Measurements from ENCODE around the gene BBS9. TPM values are rescaled to one million over a fixed set of nuclear protein-coding genes. Genes with fewer than 3 reads are reported as not detected.
A peak's percentile ranks its signal among the peaks of the same experiment; 100 is the strongest.

BBS9 gene
- total RNA-seq, 2 donors from 2014 or later = 16.6 to 17.8 TPM

- H3K36me3 Mint-ChIP-seq = peaks cover 5% of the 10 kb centered on the region
- ATAC-seq (no peak), DNase-seq (ENCODE audit: low spot score) (no peak)
- peaks cover 9 to 10% of the 10 kb centered on the region in 2 donors for H3K4me1 Mint-ChIP-seq (ENCODE audit: low read depth in 2 of 2)
- no peak overlapping the region for H3K4me3 Mint-ChIP-seq
- peaks cover 5% of the 10 kb centered on the region for H3K9me3 Mint-ChIP-seq
- H3K27ac Mint-ChIP-seq = no peak overlapping the region
- H3K27me3 Mint-ChIP-seq = no peaks in the 10 kb centered on the region
These were observed 451.9 kb downstream of the BBS9 start for GRCh38 chr7:33581236-33581635.

DNA sequence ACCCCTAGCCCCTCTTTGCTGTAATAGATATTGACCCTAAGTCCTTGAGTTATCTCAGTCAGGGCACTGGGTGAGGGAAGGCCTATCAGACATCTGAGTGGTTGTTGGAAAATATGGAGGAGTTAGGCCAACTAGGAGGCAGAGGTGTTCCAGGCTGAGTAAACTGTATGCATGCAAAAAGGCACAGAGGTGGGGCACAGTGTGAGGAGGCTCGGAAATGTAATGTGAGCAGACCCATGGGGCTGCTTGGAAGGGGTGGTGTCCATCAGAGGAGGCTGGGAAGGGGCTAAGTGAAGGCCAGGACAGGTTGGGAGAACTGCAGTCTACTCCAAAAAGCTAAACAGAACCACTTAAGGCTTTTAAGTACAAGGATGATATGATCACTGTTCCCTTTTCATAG is 452.7 kb downstream of the BBS9 start:
- peaks cover 9 to 10% of the 10 kb centered on the region in 2 donors for H3K4me1 Mint-ChIP-seq (ENCODE audit: low read depth in 2 of 2)
- peaks cover 4% of the 10 kb centered on the region for H3K9me3 Mint-ChIP-seq
- no peaks in the 10 kb centered on the region for H3K27me3 Mint-ChIP-seq
- H3K4me3 Mint-ChIP-seq = no peak overlapping the region
- H3K27ac Mint-ChIP-seq = peak overlapping the region in 1 of 2 donors; percentile 46
- ATAC-seq (no peak), DNase-seq (ENCODE audit: low spot score) (no peak)
- H3K36me3 Mint-ChIP-seq = peaks cover 2% of the 10 kb centered on the region

DNA sequence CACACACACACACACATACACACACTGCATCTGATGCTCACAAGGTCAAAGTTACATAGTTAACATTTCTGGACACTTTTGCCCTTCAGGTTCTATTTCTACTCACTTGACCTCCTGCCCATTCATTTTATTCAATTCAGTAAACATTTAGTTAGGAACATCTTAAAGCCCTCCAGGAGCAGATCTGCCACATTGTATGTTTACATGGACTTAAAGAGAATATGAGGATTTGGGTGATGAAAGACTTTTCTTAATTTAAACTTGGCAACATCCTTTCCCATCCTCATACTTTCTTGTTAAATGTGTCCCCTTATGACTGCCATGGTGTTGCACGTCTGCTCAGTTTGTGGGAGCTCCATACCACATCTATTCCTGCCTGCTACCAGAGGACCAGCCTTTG is 453.2 kb downstream of the BBS9 start:
- ATAC-seq = no peak
- Mint-ChIP-seq H3K27me3 (no peaks in the 10 kb centered on the region), H3K4me1 (ENCODE audit: low read depth in 2 of 2) (peaks cover 9 to 10% of the 10 kb centered on the region in 2 donors), H3K27ac (no peak overlapping the region), H3K4me3 (no peak overlapping the region), H3K36me3 (no peaks in the 10 kb centered on the region), H3K9me3 (peaks cover 3% of the 10 kb centered on the region)
- DNase-seq (ENCODE audit: low spot score) = no peak

DNA sequence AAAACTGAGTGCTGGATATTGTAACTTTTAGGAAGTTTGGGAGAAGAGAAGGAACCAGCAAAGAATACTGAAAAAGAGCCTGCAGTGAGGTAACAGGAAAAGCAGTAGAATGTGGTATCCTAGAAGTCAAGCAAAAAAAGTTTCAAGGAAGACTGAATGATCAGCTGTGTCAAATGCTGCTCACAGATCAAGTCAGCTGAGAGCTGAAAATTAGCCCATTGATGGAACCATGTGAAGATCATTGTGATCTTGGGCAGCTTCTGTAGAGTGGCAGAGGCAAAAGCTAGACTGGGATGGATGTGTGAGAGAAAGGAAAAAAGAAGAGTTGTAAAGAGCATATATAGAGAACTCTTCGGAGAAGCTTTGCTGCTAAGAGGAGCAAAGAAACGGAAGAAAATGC is 460.5 kb downstream of the BBS9 start:
- ATAC-seq (no peak), DNase-seq (ENCODE audit: low spot score) (no peak)
- H3K27ac Mint-ChIP-seq = no peak overlapping the region
- no peaks in the 10 kb centered on the region for H3K27me3 Mint-ChIP-seq
- H3K9me3 Mint-ChIP-seq = no peaks in the 10 kb centered on the region
- H3K36me3 Mint-ChIP-seq = no peaks in the 10 kb centered on the region
- H3K4me1 Mint-ChIP-seq (ENCODE audit: low read depth in 2 of 2) = peaks cover 11 to 13% of the 10 kb centered on the region in 2 donors
- no peak overlapping the region for H3K4me3 Mint-ChIP-seq

GRCh38 chr7:33590916-33591315 is 461.6 kb downstream of the BBS9 start:
- peaks cover 7% of the 10 kb centered on the region in 2 donors for H3K4me1 Mint-ChIP-seq (ENCODE audit: low read depth in 2 of 2)
- no peaks in the 10 kb centered on the region for H3K27me3 Mint-ChIP-seq
- no peak for DNase-seq (ENCODE audit: low spot score)
- no peak for ATAC-seq
- H3K4me3 Mint-ChIP-seq = no peak overlapping the region
- no peaks in the 10 kb centered on the region for H3K9me3 Mint-ChIP-seq
- no peak overlapping the region for H3K27ac Mint-ChIP-seq
- H3K36me3 Mint-ChIP-seq = no peaks in the 10 kb centered on the region

DNA sequence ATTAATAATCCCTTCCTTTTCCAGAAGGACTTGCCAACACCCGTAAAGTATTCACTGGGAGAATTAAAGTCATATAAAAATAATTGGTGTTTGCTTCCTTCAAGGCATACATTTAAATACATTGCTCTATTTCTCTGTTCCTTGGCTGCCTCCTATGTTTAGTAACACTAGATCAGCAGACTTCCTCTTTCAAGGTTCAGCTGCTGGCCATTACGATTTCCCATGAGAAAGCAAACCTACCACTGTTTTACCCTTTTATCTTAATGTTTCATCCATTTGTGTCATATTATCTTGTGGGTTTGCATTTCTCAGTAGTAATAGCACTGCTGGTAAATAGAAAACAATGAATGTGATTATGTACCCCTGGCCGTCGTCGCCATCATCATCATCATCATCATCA is 462.1 kb downstream of the BBS9 start:
- Mint-ChIP-seq H3K36me3 (no peaks in the 10 kb centered on the region), H3K4me1 (ENCODE audit: low read depth in 2 of 2) (peaks cover 6 to 7% of the 10 kb centered on the region in 2 donors), H3K9me3 (no peaks in the 10 kb centered on the region), H3K27me3 (no peaks in the 10 kb centered on the region), H3K4me3 (no peak overlapping the region), H3K27ac (no peak overlapping the region)
- ATAC-seq (no peak), DNase-seq (ENCODE audit: low spot score) (no peak)

DNA sequence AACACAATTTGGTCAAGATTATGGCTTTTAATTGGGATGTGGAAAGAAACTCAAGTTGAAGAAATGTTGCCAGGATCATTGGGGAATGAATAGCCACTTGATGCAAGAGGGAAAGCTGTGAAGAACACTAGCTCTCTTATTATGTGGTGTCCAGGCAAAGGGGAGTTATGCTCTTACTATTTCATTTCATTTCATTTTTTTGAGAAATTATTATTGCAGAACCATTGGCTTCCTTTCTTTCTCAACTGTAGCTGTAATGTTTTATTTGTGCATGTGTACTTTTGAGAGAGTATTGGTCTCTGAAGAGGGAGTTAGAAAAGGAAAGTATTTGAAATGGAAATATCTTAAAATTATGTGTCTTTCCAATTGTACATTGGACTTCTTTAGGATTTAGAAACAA is 463.4 kb downstream of the BBS9 start:
- Mint-ChIP-seq H3K27me3 (no peaks in the 10 kb centered on the region), H3K9me3 (no peaks in the 10 kb centered on the region), H3K4me3 (no peak overlapping the region), H3K36me3 (no peaks in the 10 kb centered on the region), H3K27ac (no peak overlapping the region), H3K4me1 (ENCODE audit: low read depth in 2 of 2) (peaks cover 6 to 7% of the 10 kb centered on the region in 2 donors)
- DNase-seq (ENCODE audit: low spot score) = no peak
- ATAC-seq = no peak

DNA sequence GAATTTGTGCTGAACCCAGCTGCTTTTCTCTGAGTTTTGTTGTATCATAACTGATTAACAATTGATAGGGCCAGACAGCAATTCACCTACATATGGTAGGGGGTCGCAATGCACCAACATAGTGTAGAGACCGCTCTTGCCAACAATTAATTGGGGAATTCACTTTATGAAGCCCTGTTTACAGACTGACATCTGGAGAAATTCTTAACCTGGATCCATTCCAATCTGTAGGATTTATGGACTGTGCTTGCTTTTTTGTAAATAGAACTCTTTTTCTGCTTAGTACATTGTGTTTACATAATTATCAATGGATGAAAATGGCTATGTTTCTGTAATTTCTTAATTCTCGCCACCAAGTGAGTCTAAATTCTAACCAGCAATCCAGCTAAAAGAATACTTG is 464.2 kb downstream of the BBS9 start:
- H3K27me3 Mint-ChIP-seq = no peaks in the 10 kb centered on the region
- DNase-seq (ENCODE audit: low spot score) (no peak), ATAC-seq (no peak)
- H3K27ac Mint-ChIP-seq = no peak overlapping the region
- no peaks in the 10 kb centered on the region for H3K36me3 Mint-ChIP-seq
- H3K9me3 Mint-ChIP-seq = no peaks in the 10 kb centered on the region
- H3K4me3 Mint-ChIP-seq = no peak overlapping the region
- peaks cover 6 to 7% of the 10 kb centered on the region in 2 donors for H3K4me1 Mint-ChIP-seq (ENCODE audit: low read depth in 2 of 2)

- H3K27me3 Mint-ChIP-seq = no peaks in the 10 kb centered on the region
These were observed 467.3 kb downstream of the BBS9 start for GRCh38 chr7:33596686-33597085.

DNA sequence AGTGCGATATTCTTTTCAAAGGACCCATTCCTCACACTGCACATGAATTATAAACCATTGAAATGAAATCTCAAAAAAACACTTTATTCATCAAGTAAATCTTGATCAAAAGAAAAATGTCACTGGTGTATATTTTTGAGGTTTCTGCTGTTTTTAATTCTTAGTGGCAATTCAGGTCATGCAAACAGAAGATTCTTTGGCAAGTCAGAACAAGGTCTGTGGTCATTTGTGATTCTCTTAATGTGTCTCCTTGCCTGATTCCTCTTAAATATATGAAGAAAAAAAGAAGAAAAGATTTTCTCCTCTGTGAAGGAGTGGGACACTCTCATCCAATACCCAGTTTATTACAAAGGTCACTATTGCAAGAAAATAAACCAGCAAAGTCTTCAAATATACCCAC is 467.8 kb downstream of the BBS9 start:
- no peak overlapping the region for H3K27ac Mint-ChIP-seq
- no peak overlapping the region for H3K4me3 Mint-ChIP-seq
- DNase-seq (ENCODE audit: low spot score) (no peak), ATAC-seq (no peak)
- no peaks in the 10 kb centered on the region for H3K36me3 Mint-ChIP-seq
- no peaks in the 10 kb centered on the region for H3K9me3 Mint-ChIP-seq
- no peaks in the 10 kb centered on the region for H3K27me3 Mint-ChIP-seq
- peaks cover 0 to 2% of the 10 kb centered on the region in 2 donors for H3K4me1 Mint-ChIP-seq (ENCODE audit: low read depth in 2 of 2)

More at GRCh38 chr7:33596686-33597085, 467.3 kb downstream of the BBS9 start:
- H3K4me3 Mint-ChIP-seq = no peak overlapping the region
- DNase-seq (ENCODE audit: low spot score) (no peak), ATAC-seq (no peak)
- H3K4me1 Mint-ChIP-seq (ENCODE audit: low read depth in 2 of 2) = peaks cover 3% of the 10 kb centered on the region in 2 donors
- H3K36me3 Mint-ChIP-seq = no peaks in the 10 kb centered on the region
- no peak overlapping the region for H3K27ac Mint-ChIP-seq
- no peaks in the 10 kb centered on the region for H3K9me3 Mint-ChIP-seq

GRCh38 chr7:33601101-33601500 is 471.7 kb downstream of the BBS9 start:
- DNase-seq (ENCODE audit: low spot score) = no peak
- Mint-ChIP-seq H3K36me3 (no peaks in the 10 kb centered on the region), H3K4me3 (no peak overlapping the region), H3K4me1 (ENCODE audit: low read depth in 2 of 2) (peaks cover 10 to 14% of the 10 kb centered on the region in 2 donors), H3K27ac (no peak overlapping the region), H3K27me3 (no peaks in the 10 kb centered on the region), H3K9me3 (no peaks in the 10 kb centered on the region)
- ATAC-seq = no peak

DNA sequence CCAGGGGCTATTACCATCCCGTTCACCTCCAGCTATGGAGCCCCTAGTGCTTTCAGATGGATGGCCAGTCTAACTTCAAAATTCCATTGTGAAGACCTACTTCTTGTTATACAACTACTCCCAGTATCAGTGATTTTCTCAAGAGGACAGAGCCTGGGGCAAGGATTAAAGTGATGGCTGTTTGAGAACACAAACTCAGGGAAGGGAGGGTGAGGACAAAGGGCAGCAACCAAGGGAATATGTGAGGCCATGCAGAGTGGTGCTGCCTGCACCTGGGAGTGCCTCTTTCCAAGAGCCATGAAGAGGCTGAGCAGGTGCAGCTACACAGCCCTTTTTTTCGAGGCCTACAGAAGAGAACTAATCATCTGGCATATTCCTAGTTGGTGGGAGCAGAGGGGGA is 472.5 kb downstream of the BBS9 start:
- Mint-ChIP-seq H3K4me1 (ENCODE audit: low read depth in 2 of 2) (peaks cover 10 to 14% of the 10 kb centered on the region in 2 donors), H3K9me3 (no peaks in the 10 kb centered on the region), H3K27me3 (no peaks in the 10 kb centered on the region), H3K27ac (peak overlapping the region in 1 of 2 donors; percentile 19), H3K36me3 (peaks cover 2% of the 10 kb centered on the region), H3K4me3 (no peak overlapping the region)
- no peak for DNase-seq (ENCODE audit: low spot score)
- no peak for ATAC-seq

- H3K9me3 Mint-ChIP-seq = peaks cover 3% of the 10 kb centered on the region
- peaks cover 10% of the 10 kb centered on the region for H3K36me3 Mint-ChIP-seq
- no peaks in the 10 kb centered on the region for H3K27me3 Mint-ChIP-seq
- no peak for DNase-seq (ENCODE audit: low spot score)
- peaks cover 12 to 14% of the 10 kb centered on the region in 2 donors for H3K4me1 Mint-ChIP-seq (ENCODE audit: low read depth in 2 of 2)
- peak; percentile 17 to 45 for ATAC-seq
- H3K27ac Mint-ChIP-seq = peak overlapping the region; percentile 61 to 70
- no peak overlapping the region for H3K4me3 Mint-ChIP-seq
These were observed 474.7 kb downstream of the BBS9 start for GRCh38 chr7:33604056-33604455.

GRCh38 chr7:33610918-33611317 is 481.6 kb downstream of the BBS9 start:
- Mint-ChIP-seq H3K4me1 (ENCODE audit: low read depth in 2 of 2) (peaks cover 4 to 15% of the 10 kb centered on the region in 2 donors), H3K27me3 (no peaks in the 10 kb centered on the region), H3K9me3 (peaks cover 6% of the 10 kb centered on the region), H3K36me3 (peaks cover 21% of the 10 kb centered on the region), H3K4me3 (no peak overlapping the region), H3K27ac (no peak overlapping the region)
- DNase-seq (ENCODE audit: low spot score) (no peak), ATAC-seq (no peak)

DNA sequence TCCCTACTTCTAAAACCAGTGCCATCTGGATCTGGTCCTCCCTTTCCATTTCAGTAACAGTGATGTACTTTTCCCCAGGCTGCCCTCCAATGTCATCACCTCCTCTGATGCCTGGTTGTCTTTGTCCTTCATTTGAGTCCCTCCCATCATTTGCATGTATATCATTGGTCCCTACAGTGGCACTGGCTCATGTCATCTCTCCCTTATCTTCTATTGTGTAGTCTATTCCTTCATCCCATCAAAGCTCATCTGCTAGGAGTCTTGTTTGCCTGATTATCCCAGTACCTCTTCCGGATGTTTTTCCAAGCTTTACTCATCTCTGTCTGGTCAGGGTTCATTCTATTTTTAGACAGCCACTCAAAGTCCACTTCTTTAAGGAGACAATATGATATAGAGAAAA is 483.1 kb downstream of the BBS9 start:
- no peak for DNase-seq (ENCODE audit: low spot score)
- ATAC-seq = no peak
- Mint-ChIP-seq H3K27me3 (no peaks in the 10 kb centered on the region), H3K36me3 (peaks cover 19% of the 10 kb centered on the region), H3K4me3 (no peak overlapping the region), H3K4me1 (ENCODE audit: low read depth in 2 of 2) (peaks cover 4 to 15% of the 10 kb centered on the region in 2 donors), H3K9me3 (peaks cover 7% of the 10 kb centered on the region), H3K27ac (no peak overlapping the region)

Measured in natural killer cell treated with Interleukin-12 subunit alpha and Interleukin-12 subunit beta and Interleukin-15 and Interleukin-18, amount 100 ng/mL, for 72 hours (primary cell).